HG03575 (cell line): Measurements from ENCODE around the gene BFAR.

Source experiments
- ATAC-seq: cut with Tn5 transposase; IDR thresholded peaks from one replicate; pipeline ENCODE4 v1.9.1; 2021; ENCODE audit not compliant: unreplicated experiment, insufficient number of reproducible peaks, low FRiP score; ENCODE audit errors: extremely low read depth

BFAR gene, protein sequence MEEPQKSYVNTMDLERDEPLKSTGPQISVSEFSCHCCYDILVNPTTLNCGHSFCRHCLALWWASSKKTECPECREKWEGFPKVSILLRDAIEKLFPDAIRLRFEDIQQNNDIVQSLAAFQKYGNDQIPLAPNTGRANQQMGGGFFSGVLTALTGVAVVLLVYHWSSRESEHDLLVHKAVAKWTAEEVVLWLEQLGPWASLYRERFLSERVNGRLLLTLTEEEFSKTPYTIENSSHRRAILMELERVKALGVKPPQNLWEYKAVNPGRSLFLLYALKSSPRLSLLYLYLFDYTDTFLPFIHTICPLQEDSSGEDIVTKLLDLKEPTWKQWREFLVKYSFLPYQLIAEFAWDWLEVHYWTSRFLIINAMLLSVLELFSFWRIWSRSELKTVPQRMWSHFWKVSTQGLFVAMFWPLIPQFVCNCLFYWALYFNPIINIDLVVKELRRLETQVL

GRCh38 chr16:14632693-14633569 is at the start of gene BFAR:
BFAR (plus strand) TSS chr16:14632951; CDS start chr16:14644347, 11,396 bp downstream.
- peak; percentile 66 for ATAC-seq

- ATAC-seq = no peak
Measured at GRCh38 chr16:14585287-14585686, 47.5 kb upstream of the BFAR start.

DNA sequence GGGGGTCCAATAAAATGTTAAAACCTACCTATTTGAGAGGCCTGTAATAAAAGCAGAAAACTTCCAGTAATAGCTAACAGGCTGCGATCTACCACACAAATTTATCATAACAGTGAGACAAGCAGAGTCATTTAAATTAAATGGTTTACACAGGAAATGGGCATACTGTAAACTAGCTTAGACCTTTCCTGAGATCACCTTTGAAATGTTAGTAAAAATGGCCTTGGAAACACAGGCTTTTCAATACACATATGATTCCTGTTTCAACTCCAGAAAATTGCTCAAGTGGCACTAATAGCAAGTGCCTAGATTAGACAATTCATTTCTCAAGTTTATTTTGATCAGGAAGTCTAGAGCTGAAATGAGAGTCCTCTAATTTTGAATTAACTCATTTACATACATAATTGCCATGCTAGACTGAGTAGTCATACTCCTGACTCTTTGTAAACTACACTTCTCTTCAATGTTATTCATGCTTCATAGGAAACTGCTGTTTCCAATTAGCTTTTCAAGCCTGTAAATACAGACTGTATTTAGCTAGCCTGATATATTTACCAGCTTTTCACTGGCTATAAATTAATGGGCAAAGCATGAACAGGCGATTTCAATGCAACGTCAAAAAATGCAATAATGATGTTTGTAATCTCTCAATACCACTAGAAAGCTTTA is 46.0 kb upstream of the BFAR start:
- ATAC-seq = no peak

- ATAC-seq = no peak
Measured at GRCh38 chr16:14600164-14600563, 32.6 kb upstream of the BFAR start.

GRCh38 chr16:14602443-14602963 is 30.2 kb upstream of the BFAR start:
- no peak for ATAC-seq

DNA sequence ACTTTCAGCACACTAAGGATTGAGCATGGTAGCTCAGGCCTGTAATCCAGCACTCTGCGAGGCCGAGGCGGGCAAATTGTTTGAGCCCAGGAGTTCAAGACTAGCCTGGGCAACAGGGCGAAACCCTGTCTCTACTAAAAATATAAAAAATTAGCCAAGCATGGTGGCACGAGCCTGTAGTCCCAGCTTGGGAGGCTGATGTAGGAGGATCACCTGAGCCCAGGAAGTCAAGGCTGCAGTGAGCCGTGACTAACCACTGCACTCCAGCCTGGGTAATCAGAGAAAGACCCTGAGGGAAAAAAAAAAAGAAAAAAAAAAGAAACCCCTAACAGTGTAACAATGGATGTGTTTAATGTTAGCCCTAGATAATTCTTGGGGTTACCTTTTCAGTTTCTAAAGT is 26.6 kb upstream of the BFAR start:
- no peak for ATAC-seq

- ATAC-seq = no peak
Measured at GRCh38 chr16:14608111-14608566, 24.6 kb upstream of the BFAR start.

DNA sequence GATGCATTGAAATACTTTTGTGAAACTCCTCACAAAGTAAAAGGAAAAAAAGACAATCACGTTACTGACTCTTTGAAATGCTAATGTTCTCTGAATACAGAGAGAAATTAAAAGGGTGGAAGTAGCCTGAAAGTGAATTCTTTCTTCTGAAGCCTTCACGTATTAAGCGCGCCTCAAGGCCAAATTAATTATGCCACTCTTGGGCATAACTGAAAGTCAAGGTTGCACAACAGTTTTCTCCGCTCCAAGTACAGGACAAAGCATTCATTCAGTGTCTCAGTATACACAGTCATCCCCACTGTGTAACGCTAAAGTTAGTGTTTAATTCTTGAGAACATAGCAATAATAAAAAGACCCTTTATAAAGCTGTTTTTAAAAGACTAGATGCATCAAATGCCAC is 24.1 kb upstream of the BFAR start:
- ATAC-seq = no peak

- no peak for ATAC-seq
Measured at GRCh38 chr16:14609716-14610115, 23.0 kb upstream of the BFAR start.

DNA sequence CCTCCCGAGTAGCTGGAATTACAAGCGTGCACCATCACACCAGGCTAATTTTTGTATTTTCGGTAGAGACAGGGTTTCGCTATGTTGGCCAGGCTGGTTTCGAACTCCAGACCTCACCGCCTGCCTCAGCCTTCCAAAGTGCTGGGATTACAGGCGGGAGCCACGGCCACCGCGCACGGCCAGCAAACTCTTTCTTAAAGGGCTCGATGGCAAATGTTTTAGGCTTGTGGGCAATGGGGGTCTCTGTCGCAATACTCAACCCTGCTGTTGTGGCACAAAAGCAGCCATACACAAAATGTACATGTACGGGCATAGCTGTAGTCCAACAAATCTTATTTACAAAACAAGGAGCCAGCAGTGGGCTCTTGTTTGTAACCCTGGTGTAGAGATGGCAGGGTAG is 21.1 kb upstream of the BFAR start:
- no peak for ATAC-seq

DNA sequence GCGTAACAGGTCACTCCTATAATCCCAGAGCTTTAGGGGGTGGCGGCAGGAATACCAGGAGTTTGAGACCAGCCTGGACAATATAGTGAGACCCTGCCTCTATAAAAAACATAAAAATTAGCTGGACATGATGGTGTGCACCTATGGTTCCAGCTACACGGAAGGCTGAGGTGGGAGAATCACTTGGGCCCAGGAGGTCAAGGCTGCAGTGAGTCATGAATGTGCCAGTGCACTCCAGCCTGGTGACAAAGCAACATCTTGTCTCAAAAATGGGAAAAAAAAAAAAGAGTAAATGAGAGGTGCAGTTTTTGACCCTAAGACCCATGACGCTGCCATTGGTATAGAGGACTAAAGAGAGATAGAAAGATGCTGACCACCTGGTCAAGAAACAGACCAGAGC is 18.8 kb upstream of the BFAR start:
- no peak for ATAC-seq

GRCh38 chr16:14616280-14616679 is 16.5 kb upstream of the BFAR start:
- ATAC-seq = no peak

- no peak for ATAC-seq
Measured at GRCh38 chr16:14618566-14618965, 14.2 kb upstream of the BFAR start.

GRCh38 chr16:14627078-14627477 is 5.7 kb upstream of the BFAR start:
- ATAC-seq = no peak

DNA sequence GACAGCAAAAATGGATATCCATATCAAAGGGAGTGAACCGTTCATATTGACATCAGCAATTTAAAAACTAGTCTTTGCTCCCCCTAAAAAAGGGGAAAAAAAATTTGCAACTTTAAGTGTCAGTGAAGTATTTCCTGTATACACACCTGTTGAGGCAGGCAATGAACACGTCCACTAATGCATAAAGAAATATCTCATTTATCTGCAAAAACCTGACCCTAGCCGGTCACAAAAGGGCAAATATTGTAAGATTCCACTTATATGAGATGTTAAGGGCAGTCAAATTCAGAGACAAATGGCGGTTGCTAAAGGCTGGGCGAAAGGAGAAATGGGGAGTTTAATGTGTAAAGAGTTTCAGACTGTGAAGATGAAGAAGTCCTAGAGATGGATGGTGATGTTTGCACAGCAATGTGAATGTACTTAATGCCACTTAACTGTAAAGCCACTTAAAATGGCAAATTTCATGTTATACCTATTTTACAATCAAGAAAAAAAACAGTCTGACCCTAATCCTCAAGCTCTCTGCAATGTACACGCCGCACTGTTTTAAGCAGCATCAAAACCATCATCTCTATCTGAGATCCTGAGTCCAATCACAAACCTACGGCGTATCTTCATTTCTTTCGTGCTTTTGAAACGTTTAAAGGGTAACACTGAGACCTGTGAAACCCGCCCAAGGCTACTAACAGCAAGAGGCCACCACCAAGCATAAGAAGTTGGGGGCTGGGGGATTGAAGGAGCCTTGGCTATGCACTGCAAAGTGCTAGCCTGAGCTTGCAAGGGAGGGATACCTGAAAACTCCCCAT is 3.7 kb upstream of the BFAR start:
- no peak for ATAC-seq

DNA sequence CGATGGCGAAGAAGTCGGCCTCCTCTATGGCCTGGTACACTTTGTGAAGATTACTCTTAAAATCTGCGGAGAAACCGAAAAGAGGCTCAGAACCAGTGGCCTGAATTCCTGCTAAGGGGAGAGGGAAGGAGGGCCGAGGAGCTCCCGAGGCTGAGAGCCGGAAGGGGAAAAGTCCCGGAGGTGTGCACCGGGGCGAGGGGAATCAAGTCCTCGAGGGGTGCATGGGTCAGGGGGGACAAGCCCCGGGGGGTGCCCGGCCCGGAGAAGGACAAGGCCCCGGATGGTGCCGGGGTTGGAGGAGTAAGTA is 3.2 kb upstream of the BFAR start:
- no peak for ATAC-seq

GRCh38 chr16:14629919-14630619 is 2.7 kb upstream of the BFAR start, which contains the start of gene PARN:
PARN (minus strand) TSS chr16:14630260; CDS start chr16:14630125, 135 bp downstream.
- no peak for ATAC-seq
